ENCODE results near the gene FLCN.
"Not testable (repeated sequence)": the region's sequence is repeated elsewhere in the genome, so short reads cannot be mapped to it uniquely, and the experiment has no call there.

The FLCN gene, protein sequence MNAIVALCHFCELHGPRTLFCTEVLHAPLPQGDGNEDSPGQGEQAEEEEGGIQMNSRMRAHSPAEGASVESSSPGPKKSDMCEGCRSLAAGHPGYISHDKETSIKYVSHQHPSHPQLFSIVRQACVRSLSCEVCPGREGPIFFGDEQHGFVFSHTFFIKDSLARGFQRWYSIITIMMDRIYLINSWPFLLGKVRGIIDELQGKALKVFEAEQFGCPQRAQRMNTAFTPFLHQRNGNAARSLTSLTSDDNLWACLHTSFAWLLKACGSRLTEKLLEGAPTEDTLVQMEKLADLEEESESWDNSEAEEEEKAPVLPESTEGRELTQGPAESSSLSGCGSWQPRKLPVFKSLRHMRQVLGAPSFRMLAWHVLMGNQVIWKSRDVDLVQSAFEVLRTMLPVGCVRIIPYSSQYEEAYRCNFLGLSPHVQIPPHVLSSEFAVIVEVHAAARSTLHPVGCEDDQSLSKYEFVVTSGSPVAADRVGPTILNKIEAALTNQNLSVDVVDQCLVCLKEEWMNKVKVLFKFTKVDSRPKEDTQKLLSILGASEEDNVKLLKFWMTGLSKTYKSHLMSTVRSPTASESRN

DNA sequence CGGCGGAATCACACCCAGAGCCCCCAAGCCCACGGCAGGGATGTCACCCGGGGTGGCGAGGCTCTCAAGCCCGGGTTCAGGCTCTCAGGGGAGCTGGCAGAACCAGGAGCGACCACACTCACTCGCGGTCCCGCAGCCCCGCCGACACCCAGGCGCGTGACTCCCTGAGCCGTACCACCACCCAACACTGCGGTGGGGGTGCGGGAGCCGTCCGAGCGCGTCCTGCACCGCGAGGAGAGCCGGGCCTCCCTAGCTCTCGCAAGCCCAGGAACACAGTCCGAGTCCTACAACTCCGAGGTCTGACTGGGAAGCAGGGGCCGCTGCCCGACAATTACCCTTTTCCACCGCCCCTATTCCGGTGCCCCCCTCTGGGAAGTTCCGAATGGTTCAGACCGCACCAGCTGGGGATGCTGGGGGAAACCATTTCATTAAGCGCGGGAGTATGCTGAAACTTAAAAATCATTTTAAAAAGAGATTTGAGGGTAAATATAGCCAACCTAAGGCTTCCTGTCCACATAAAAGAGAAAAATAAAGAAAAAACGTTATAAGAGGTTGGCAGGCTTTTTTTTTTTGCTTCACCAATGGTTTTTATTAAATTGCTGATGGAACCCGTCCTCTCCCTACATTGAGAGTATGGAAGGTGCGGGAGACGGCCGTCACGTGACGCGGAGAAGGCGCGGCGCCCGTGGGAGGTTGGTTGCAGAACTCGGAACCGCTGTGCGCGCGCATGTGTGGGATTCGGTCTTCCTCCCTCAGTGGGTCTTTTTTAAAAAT is at the start of gene FLCN:
Gene FLCN, minus strand, starts transcription at position 143 of the 774 bp plus-strand sequence. CDS start 9,031 bp downstream, outside the sequence.
- peak; percentile 80 for DNase-seq

DNA sequence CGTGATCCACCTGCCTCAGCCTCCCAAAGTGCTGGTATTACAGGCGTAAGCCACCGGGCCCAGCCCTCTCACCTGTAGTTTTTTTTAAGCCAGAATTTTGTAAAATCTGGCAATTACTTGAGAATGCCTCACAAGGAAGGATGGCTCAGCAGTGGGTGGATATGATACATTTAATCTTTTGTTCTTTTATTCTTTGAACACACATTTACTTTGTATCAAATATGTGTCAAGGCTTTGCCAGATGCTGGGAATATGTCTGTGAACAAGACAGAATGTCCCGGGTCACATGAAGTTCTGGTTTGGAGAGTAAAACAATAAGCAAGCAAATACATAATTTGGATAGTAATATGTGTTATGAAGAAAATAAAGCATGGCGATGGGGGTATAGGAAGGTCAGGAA is 49.0 kb upstream of the FLCN start:
- DNase-seq, result no peak

- peak; percentile 97 for DNase-seq
These were observed 43.9 kb upstream of the FLCN start, which contains the start of gene COPS3 for GRCh38 chr17:17280613-17281549. Gene COPS3, minus strand, starts transcription at chr17:17281246. Its CDS starts 60 bp downstream, at chr17:17281186.

DNA sequence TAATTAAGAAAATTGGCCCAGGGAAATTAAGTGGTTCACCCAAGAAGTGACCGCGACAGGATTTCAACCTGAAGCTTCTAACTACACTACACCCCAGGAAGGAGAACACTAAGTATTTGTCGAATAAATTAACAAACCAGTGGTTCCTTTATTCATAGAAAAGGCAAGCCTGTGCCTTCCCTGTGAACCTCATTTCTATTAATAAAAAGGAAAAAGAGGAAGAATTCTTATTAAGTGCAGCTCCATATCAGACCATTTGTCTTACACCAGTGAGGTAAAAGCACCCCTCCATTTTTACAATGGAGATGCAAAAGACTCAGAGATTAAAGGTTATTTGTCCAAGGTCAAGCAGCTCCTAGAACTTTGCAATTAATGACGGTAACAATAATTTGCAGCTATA is 42.3 kb upstream of the FLCN start:
- no peak for DNase-seq

DNA sequence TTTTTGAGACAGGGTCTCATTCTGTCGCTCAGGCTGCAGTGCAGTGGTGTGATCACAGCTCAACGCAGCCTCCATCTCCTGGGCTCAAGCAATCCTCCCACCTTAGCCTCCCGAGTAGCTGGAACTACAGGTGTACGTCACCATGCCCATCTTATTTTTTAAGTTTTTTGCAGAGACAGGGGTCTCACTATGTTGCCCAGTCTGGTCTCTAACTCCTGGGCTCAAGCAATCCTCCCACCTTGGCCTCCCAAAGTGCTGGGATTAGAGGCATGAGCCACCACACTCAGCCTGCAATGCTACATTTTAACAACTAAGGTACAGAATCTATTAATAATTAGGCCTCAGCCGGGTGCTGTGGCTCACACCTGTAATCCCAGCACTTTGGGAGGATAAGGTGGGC is 40.5 kb upstream of the FLCN start:
- not testable (repeated sequence) for DNase-seq

DNA sequence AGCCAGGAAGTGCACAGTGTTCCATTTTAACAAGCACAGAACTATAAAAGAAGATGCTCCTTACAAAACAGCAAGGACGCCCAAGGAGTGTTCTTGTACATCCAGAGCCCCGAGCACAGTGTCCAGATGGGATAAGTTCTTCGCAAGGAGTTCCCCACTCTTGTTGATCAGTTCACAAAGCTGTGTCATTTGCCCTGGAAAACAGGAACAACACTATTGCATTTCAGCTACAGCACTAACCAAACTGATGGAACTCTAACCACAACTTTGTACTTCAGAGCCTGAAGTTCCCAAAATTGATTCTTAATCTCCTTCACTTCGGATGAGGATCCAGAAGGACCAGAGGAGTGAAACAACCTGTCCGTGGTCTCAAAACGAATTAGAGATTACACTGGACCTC is 39.0 kb upstream of the FLCN start:
- DNase-seq, result no peak

- no peak for DNase-seq
These were observed 33.2 kb upstream of the FLCN start for GRCh38 chr17:17269926-17270773.

DNA sequence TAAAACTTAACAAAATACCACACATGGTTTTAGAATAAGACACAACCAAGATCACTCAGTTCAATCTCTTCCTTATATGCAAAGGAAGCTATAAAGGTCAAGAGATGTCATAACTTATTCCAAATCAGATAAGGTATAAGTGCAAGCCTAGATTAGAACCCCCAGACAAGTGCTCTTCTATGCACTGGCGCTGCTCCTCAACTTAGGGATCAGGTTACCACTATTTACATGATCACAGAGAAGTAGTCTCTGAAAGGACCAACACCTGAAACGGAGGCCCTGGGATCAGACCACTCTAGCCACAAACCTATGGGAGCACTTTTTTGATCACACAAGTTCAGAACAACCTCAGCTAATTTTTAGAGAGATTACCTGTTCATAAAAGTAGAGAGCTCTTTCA is 27.5 kb upstream of the FLCN start:
- DNase-seq, result no peak

DNA sequence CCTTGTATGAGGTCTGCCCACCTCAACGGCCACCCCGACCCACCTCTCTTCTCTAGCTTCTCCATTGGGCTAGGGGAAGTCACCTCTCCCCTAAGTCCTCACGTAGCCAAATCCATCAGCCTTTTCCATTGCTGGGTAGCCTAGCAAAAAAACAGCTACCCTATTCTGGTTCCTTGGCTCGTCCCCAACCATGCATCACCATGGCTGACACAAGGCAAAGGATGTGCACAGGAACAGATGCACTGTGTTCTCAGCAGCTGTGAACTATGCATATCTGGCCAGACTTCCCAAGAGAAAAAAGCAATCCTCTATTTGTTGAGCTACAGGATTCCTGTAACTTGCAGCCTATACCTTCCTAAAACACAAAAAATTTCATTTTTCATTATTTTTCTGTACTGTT is 22.0 kb upstream of the FLCN start:
- no peak for DNase-seq

- DNase-seq, result no peak
These were observed 21.0 kb upstream of the FLCN start for GRCh38 chr17:17258011-17258410.

DNA sequence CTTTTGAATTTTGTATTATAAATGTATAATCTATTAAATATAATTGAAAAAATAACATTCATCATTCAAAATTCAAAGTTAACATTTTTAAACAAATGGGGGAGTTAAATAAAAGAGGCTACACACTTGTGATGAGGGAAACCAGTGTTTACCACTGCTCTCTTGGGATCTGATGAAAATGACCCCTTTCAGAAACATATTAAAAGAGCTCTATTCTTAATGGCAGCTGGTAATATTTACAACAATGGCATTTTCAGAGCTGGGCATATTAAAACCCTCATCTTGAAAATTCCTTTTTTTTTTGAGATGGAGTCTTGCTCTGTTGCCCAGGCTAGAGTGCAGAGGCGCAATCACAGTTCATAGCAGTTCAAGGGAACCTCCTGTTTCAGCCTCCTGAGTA is 19.3 kb upstream of the FLCN start:
- no peak for DNase-seq

GRCh38 chr17:17255689-17256088 is 18.7 kb upstream of the FLCN start:
- DNase-seq, result not testable (repeated sequence)

DNA sequence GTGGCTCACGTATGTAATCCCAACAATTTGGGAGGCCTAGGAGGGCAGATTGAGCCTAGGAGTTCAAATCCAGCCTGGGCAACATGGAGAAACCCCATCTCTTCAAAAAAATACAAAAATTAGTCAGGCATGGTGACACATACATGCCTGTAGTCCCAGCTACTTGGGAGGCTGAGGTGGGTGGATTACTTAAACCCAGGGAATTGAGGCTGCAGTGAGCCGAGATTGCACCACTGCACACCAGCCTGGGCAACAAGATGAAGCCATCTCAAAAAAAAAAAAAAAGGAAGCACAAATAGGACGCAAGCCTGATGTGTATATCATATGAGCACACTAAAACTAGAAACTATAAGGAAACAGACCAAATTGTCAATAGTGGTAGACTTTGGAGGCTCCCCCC is 17.1 kb upstream of the FLCN start:
- DNase-seq, result no peak

DNA sequence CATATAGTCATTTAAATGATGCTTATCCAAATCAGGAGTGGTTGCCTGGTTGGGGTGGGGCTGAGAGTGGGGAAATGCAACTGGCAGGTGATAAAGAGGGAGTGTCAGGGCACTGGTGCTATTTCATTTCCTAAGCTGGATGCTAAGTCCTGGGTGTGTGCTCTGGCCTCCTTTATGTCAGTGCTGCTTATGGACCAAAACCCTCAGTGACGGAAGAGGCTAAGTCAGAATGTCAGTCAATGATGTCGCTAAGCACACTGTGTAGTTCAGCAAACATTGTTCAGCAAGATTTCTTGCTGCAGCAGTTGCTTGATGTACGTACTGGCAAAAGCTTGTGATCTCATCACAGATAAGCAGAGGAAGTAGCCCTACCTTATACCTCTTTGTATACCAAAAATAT is 16.4 kb upstream of the FLCN start:
- DNase-seq, result no peak

DNA sequence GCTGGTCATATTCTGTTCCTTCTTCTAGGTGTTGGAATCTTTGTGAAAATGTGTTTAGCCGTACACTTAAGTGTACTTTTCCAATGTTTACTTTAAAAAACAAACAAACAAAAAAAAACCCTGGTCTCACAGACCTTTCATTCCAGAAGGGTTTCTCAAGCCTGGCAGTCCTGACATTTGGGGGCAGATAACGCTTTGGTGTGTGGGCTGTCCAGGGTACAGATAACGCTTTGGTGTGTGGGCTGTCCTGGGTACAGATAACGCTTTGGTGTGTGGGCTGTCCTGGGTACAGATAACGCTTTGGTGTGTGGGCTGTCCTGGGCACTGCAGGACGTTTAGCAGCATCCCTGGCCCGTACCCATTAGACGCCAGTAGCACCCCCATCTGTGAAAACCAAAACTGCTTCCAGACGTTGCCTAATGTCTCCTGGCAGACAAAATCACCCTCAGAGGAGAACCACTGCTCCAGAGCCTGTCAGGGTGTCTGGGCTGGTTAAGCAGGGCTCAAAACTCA is 15.2 kb upstream of the FLCN start:
- no peak for DNase-seq

- no peak for DNase-seq
These were observed 9.9 kb upstream of the FLCN start for GRCh38 chr17:17246879-17247278.

DNA sequence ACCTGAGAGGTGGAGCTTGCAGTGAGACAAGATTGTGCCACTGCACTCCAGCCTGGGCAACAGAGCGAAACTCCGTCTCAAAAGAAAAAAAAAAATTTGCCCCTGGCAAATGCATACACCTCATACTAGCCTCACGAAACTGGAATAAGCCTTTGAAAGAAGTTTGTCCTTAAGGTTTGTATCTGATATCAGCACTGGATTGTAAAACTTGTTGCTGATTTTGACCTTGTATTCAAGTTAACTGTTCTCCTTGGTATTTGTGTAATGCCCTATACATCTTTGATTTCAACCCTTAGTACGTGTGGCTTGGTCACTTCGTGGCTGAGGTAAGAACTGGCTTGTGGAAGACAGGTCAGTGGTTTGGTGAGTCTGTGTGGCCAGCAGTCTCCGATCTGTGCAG is 6.2 kb upstream of the FLCN start:
- DNase-seq, result no peak

DNA sequence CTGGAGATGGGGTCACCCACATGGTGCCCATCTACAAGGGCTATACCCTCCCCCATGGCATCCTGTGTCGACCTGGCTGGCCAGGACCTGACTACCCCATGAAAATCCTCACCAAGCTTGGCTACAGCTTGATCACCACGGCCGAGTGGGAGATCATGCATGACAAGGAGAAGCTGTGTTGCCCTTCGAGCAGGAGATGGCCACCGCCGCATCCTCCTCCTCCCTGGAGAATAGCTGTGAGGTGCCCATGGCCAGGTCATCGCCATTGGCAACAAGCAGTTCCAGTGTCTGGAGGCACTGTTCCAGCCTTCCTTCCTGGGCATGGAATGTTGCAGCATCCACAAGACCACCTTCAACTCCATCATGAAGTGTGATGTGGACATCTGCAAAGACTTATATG is 5.3 kb upstream of the FLCN start:
- no peak for DNase-seq

DNA sequence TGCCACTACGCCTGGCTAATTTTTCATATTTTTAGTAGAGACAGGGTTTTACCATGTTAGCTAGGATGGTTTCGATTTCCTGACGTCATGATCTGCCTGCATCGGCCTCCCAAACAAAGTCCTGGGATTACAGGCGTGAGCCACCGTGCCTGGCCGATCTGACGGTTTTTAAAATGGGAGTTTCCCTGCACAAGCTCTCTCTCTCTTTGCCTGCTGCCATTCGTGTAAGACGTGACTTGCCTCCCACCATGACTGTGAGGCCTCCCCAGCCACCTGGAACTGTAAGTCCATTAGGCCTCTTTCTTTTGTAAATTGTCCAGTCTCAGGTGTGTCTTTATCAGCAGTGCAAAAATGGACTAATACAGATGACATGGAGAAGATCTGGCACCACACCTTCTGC is 4.7 kb upstream of the FLCN start:
- no peak for DNase-seq

DNA sequence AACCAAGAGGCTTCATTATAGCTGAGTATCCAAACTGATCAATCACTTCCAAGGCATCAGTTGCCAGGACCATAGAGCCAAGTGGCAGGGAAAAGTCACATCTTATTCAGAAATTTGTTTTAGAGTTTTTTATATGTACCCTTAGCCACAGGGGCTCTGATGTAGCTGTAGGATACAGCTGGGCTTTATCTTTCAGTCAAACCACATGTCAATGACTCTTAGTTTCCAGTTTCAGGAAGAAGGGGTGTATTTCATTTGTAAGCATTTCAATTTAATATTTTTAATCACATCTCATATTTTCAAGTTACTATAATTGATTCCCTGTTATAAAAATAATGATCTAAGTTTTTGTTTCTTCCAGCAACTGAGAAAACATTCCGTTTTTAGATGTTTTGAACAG is 2.9 kb upstream of the FLCN start:
- no peak for DNase-seq

DNA sequence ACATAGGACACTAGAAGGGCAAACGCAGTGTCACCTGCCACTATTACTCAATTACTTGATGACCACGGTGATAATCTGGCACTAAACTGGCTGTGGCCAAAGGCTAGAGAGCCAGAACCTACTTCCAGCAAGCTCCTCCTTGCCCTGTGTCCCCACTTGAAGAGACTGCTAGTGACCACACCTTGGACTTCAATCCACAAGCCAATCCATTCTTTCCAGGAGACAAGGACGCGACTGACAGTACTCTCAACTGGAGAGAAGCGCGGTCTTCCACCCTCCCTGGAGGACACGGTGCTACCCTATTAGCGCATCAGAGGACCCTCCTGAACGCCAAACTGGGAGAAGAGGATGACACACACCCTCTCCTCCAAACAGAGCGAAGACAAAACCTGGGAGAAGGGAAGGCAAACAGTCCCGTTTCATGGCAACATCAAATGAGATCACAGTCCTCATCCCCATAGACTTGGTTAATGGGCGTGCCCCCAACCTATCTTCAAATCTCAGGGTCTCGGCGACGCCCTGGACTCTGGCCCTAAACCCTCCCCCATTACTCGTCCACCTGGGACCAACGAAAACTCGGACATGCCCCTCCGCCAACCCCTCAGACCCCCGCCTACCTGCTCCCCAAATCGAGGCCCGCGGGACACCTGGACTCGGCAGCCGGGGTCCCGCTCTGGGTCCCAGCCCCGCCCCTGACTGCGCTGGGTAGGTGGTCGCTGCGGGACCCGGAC is 508 bp downstream of the FLCN start:
- peak; percentile 36 for DNase-seq
